HG03175 (cell line): ENCODE measurements around the gene ATE1.
"Not testable (repeated sequence)": the region's sequence is repeated elsewhere in the genome, so short reads cannot be mapped to it uniquely, and the experiment has no call there.

Experiments
- ATAC-seq: cut with Tn5 transposase; IDR thresholded peaks from one replicate; pipeline ENCODE4 v1.9.1; 2021; ENCODE audit warnings: mild to moderate bottlenecking, moderate library complexity; ENCODE audit not compliant: unreplicated experiment

Gene ATE1

GRCh38 chr10:121833387-121833786 lies 94.4 kb downstream of the ATE1 start:
- no peak for ATAC-seq

- no peak for ATAC-seq
Measured at GRCh38 chr10:121832647-121833046, 95.2 kb downstream of the ATE1 start.

DNA sequence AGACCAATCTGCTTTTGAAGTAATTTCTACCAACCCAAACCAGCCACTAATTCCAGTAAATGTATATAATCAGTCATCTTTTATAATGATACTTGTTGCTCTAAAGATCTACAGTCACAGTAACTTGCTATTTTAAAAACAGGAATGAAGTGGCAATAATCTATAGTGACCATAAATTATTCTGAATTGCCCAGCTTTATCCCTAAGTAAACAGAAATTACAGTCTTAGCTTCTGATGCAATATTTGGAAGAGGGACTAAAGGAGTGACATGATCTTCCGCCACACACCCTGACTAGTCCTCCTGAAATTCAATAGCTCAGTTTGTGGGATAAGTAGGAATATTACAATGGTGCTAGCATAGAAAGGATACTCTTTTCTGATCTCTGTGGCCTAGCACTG lies 96.1 kb downstream of the ATE1 start:
- no peak for ATAC-seq

- ATAC-seq, result no peak
Measured at GRCh38 chr10:121831237-121831636, 96.6 kb downstream of the ATE1 start.

DNA sequence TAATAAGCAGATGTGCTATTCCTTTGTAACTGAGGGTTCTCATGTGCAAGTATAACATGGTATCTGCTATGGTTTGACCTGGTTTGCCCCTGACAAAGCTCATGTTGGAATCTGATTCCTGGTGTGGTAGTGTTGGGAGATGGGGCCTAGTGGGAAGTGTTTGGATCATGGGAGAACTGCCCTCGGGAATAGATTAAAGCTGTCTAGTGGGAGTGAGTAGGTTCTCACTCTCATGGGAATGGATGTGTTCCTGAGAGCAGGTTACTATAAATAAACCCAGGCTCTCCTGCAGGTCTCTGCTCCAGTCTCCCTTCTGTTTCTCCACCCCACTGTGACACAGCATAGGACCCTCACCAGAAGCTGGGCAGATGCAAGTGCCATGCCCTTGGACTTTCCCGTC lies 97.7 kb downstream of the ATE1 start:
- no peak for ATAC-seq

DNA sequence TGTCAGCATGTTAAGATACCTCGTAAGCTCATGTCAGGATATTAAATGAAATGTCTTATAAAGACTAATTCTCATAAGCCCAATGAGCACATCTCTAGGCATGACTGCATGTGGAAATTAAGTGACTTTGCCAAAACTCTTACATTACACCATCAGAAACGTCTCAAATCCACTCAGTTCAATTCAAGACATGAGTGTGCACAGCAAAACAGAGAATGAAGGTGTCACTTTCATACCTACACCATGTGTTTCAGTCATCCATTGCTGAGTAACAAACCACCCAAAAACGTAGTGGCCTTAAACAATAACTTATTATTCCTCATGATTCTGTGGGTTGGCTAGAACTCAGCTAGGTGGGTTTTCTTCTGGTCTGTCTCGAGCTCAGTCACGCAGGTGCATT lies 99.8 kb downstream of the ATE1 start:
- peak; percentile 70 for ATAC-seq

DNA sequence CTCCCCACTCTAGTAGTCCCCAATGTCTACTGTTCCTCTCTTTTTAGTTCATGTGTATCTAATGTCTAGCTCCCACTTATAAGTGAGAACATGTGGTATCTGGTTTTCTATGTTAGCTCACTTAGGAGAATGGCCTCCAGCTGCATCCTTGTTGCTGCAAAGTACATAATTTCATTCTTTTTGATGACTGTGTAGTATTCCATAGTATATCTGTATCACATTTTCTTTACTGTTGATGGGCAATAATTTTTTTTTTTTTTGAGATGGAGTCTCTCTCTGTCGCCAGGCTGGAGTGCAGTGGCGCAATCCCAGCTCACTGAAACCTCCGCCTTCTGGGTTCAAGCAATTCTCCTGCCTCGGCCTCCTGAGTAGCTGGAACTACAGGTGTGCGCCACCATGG lies 101.1 kb downstream of the ATE1 start:
- not testable (repeated sequence) for ATAC-seq

DNA sequence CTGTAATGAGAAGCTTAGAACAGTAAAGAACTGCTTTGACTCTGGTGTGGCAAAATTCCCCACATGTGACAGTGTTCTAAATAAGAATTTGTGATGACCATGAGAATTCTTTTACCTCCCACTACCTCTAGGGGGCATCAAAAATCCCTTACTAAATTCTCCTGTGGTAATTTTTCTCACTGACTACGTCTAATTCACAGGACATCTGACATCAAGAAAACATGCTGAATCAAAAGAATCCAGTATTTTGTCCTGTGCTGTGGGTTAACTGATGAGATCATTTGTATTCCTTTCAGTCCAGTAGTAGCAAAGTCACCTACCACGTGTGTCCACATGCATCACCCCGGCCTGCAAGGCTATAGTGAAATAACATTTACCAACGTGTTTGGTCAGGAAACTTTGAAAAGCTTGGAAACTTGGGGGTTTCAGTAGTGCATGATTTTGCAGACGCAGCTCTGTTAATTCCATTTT lies 103.8 kb downstream of the ATE1 start:
- no peak for ATAC-seq

- ATAC-seq, result no peak
Measured at GRCh38 chr10:121822724-121823123, 105.1 kb downstream of the ATE1 start.

GRCh38 chr10:121822180-121822579 lies 105.7 kb downstream of the ATE1 start:
- peak; percentile 43 for ATAC-seq

DNA sequence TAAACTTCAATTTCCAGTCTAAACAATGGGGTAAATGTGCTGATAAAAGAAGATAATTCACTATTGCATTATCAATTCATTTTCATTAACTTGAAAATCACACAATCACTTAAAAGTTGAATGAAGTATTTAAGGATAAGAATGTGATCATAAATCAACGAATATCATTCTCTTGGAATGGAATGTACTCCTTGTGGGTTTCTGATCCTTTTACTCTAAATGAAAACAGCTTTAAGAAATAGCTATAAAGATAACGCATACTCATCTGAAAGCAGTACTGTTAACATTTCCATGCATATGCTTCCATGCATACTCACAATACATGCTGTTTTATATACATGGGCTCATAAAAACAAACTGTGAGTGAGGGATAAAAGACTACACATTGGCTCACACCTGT lies 108.8 kb downstream of the ATE1 start:
- no peak for ATAC-seq

GRCh38 chr10:121818599-121818998 lies 109.2 kb downstream of the ATE1 start:
- no peak for ATAC-seq

- ATAC-seq, result no peak
Measured at GRCh38 chr10:121816197-121816596, 111.6 kb downstream of the ATE1 start.

- no peak for ATAC-seq
Measured at GRCh38 chr10:121813857-121814256, 114.0 kb downstream of the ATE1 start.

- ATAC-seq, result no peak
Measured at GRCh38 chr10:121813211-121813815, 114.5 kb downstream of the ATE1 start.

- no peak for ATAC-seq
Measured at GRCh38 chr10:121812031-121812430, 115.8 kb downstream of the ATE1 start.

GRCh38 chr10:121811386-121811785 lies 116.4 kb downstream of the ATE1 start:
- no peak for ATAC-seq

DNA sequence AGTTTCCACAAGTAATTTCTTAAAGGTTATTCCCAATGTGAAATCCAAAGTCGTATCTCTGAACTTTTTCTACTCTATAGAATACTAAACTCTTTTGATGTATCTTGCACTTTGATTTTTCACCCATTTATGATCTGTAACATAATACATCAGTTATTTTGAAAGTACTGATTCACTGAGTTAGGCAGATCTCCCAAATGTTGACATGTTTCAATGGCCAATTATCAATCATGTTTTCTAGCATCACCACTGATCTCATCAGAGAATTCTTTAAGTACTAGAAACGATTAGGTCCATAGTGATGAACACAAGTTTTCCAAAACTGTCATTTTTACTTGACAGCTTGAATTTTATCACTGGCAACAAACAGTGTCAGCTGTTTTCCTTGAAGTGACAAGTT lies 119.0 kb downstream of the ATE1 start:
- ATAC-seq, result no peak

GRCh38 chr10:121804460-121804859 lies 123.4 kb downstream of the ATE1 start:
- ATAC-seq, result no peak

DNA sequence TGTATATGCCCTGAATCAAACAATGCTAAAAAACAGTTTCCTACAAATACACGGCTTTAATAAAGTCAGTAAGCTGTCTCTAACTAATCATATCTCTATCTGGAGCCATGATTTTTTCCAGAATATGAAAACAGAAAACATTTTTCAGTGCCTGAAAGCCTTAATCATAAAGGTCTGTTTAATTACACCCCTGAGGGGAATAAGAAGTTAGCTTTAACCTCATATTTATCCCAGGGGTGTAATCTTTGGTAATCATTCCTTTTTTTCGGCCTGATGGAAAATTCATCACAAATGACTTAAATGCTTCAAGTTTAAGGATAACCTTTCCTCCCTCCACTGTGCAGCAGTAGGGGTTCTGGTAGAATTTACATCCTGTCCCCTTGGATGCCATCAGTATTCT lies 124.2 kb downstream of the ATE1 start:
- ATAC-seq, result no peak

DNA sequence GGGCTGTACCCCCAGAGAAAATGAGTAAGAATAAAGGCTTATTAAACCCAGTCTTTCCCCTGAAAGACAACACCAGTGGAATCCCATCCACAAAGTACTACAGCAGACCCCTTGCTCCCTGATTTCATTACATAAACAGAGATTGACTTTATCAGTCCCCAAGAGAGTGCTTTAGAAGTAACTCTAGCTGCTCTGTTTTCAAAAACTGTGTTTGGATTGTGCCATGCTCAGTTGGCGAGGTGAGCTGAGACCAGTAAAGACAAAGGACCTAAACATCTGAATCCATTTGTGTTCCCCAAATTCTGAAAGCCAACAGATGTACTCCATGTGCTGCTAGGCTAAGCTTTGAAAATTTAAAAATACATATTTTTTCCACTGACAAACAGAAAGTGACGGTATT lies 127.0 kb downstream of the ATE1 start:
- no peak for ATAC-seq

GRCh38 chr10:121800146-121800545 lies 127.7 kb downstream of the ATE1 start:
- no peak for ATAC-seq

DNA sequence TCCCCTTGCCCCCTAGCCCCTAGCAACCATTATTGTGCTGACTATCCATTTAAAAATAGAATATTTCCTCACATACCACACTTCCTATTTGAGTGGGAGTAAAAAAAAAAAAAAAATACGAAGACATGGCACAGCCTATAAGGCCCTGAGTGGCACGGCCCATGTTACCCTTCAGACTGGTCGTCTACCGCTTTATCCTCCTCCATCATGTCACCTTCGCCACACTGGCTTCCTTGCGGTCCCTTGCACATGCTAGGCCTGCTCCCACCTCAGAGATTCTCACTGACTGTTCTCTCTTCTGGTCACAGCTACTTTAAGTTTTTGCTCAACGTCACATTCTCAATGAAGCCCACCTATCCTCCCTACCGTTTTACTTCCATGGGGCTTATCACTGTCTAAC lies 130.3 kb downstream of the ATE1 start:
- no peak for ATAC-seq
